GM18907 (cell line): Measurements from ENCODE around the gene MYO1G.
"Not testable (repeated sequence)": the region's sequence is repeated elsewhere in the genome, so short reads cannot be mapped to it uniquely, and the experiment has no call there.

Experiments
- ATAC-seq: cut with Tn5 transposase; IDR thresholded peaks from one replicate; pipeline ENCODE4 v1.9.1; 2021; ENCODE audit warnings: mild to moderate bottlenecking, moderate library complexity; ENCODE audit not compliant: unreplicated experiment

Gene MYO1G

DNA sequence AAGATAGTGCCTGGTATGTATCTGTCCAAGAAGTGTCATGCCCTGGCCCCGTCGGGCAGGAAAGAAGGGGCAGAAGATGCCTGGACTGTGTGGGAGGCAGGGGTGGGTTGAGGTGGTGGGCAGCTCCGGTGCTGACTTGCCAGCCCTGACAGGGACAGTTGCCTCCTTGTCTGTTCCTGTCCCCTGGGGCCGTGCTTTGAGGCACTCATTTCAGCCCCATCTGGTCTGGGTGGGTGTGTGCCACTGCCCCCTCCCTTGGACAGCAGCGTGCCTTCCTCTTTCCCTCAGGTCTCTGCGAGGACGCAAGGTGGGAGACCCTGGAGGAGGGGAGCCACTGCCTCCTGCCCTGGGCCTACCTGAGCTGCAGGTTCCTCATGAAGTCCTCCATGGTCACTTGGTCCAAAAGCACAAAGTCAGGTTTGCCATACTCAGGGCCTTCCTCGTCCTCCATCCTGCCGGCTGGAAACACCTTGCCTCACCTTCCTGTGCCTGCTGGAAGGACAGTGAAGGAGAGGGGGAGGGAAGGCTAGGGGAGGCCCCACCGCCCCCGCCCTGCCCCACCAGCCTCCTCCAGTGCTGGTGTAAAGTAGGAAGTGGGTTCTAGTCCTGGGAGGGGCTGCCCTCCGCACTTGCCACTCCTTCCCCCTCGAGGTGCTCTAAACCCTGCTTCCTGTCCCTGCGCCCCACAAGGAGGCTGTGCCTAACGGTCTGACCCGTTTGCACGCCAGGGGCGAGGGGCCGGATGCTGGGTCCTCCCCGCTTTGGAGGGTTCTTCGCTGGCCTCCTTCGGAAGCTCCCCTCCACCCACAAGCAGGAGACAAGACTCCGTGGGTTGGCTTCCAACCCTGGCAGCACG is at the start of gene MYO1G:
Gene MYO1G, minus strand, starts transcription at position 505 of the 856 bp plus-strand sequence. Its CDS starts 54 bp downstream, at position 451.
- peak; percentile 63 for ATAC-seq

DNA sequence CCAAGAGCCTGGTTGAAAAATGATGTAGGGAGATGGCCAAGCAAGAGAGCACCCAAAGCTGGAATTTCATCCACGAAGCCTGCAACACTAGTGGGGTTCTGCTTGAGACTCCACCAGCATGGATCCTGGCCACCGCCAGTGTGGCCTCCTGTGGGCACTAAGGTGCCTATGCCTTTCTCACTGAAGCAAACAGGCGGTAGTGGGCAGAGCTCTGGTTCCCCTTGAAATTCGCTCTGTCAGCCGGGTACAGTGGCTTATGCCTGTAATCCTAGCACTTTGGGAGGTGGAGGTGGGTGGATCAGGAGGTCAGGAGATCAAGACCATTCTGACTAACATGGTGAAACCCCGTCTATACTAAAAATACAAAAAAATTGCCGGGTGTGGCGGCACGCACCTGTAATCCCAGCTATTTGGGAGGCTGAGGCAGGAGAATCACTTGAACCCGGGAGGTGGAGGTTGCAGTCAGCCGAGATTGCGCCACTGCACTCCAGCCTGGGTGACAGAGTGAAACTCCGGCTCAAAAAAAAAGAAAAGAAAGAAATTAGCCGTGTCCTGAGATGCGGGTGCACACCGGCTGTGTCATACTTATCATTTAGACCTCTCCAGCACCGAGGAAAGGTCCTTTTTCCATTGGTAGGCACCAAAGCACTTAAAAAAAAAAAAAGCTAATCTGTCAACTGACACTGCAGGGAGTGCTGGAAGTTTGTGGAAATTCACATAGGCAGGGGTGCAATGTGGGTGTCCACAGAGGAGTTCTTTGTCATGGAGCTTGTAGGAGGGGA is 49.5 kb upstream of the MYO1G start:
- no peak for ATAC-seq

DNA sequence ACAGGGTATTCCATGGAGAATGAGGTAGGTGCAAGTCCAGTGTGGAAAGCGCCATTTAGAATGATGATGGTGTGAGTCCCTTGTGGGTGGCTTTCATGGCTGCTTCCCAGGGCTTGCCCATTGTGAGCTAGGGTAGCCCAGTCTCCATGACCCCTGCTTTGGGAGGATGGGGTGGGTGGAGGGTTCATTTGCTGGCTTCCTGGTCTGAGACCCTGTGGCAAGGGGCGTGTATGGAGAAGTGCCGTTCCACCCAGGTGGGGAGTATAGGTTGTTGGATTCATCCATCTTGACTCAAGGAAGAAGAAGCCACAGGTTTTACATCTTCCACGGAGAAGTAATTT is 48.9 kb upstream of the MYO1G start:
- ATAC-seq = peak; percentile 9

DNA sequence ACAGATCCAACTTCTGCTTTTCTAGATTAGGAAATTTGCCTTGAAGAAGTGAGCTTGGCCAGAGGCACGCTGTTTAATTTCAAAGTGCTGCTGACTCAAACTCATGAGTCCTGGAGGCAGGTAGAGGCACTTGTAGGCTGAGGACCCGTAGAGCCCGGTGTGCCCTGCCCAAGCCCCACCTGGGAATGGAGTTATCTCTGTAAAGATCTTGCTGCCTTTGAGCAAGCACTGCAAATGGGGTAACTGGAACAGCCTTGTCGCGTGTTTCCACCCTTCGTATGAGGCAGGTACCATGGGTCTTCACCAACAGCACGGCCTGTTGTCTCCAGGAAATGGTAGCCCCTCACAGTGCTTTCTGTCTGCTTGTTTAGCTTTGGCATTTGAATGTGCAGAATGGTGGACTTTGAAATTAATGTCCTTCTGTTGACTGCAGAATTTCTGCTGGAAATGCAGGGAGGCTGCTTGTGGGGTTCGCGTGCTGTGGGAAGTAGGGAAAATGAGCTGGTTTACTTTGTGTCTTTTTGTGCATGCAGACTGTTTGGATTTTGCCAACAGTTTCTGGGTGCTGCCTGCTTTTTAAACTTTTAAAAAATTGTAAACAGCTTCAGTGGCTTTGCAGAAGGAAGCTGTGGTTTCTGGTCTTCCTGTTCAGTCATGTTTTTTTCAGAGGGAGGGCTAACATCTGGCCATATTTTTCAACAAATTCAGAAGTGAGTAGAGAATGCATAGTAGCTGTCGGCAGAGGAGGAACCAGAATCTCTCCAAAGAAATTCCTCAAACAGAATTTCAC is 48.4 kb upstream of the MYO1G start:
- ATAC-seq = peak; percentile 44

DNA sequence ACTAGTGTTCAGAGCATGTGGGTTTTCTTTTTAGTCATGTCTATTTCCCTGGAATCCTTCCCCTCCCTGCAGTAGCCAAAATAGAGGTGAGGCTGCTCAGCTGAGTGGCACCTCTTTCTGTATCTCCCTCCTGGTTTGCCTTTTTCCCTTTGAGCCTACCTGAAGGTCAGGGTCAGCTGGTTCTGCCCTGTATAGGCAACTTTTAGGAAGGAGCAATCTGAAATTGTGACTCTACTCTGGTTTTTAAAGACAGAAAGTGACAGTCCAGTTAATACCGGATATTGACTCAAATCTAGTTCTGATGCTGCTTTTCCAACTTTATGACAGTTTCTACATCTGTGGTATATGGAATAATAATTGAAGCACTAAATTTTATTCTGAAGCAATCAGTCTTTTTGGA is 47.2 kb upstream of the MYO1G start:
- ATAC-seq = no peak

DNA sequence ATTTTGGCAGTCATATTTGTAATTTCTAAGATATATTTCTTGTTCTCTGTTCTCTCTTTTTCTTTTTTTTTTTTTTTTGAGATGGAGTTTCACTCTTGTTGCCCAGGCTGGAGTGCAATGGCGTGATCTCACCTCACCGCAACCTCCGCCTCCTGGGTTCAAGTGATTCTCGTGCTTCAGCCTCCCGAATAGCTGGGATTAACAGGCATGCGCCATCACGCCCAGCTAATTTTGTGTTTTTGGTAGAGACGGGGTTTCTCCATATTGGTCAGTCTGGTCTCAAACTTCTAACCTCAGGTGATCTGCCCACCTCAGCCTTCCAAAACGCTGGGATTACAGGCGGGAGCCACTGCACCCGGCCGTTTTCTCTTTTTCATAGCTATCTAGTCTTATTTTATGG is 46.7 kb upstream of the MYO1G start:
- ATAC-seq = not testable (repeated sequence)

DNA sequence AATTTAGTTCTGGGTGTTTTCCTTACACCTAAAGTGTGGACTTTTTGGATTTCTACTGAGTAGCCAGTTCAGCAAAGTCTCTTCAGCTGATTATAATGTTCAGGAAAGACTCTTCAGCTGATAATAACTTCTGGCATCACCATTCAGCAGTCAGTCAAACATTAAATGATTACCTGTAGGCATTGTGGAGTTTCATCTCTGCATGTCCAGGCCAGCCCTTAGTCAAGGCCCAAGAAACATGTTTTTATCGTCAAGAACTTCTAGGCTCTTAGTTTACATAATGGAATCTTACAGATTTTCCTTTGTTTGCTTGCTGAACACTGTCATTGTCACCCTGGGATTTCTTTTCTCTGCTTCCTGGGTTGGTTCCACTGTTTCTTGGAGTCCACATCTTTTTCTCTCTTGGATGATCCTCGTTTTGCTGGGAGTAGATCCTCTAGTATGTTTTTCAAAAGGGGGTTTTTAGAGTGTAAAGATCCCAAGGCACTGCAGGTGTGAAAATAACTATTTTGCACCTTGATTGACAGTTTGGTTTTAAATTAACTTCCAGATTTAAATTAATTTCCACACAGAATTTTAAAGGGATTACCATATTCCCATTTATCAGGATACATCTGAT is 45.4 kb upstream of the MYO1G start:
- no peak for ATAC-seq

DNA sequence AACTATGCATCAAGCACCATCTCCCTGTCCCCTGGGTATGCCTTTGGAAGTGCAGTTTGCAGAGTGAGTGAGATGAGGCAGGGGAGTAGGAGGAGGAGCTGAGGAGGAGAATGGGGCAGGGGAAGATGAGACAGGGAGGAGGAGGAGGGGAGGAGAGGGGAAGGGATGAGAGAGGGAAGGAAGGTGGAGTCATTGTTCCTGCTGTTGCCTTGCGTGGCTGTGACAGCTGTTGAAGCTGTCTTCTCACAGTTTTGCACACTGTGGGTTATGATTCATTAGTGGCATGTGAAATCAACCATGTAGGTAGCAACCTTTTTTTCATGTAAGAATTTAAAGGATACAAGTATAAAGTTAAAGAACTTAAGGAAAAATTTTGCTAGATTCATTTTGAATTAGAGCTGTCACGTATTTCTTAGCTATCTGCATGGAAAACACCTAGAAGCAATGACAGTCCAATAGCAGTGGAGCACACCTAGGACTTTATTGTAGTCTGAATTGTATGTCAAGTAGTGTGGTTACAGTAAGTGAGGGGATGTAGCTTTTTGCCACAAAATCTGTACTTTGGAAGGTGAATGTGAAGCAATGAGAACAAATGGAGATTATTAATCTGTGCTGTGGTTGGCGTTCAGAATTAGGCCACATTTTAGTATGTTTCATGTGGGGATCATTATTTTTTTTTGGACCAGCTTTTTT is 42.9 kb upstream of the MYO1G start:
- ATAC-seq = peak; percentile 66

DNA sequence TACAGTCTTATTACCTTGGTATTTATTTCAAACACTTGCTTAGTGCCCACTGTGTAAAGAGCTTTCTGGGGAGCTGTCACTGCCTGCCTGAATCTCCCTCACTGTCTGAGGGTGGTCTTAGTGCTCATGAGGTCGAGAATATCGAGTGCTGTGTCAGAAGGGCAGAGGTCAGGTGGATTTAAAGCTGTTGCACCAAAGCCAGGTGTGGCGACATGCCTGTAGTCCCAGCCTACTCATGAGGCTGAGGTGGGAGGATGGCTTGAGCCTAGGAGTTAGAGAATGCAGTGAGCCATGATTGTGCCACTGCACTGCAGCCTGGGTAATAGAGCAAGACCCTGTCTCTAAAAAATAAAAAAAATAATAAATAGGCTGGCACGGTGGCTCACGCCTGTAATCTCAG is 42.1 kb upstream of the MYO1G start:
- no peak for ATAC-seq

DNA sequence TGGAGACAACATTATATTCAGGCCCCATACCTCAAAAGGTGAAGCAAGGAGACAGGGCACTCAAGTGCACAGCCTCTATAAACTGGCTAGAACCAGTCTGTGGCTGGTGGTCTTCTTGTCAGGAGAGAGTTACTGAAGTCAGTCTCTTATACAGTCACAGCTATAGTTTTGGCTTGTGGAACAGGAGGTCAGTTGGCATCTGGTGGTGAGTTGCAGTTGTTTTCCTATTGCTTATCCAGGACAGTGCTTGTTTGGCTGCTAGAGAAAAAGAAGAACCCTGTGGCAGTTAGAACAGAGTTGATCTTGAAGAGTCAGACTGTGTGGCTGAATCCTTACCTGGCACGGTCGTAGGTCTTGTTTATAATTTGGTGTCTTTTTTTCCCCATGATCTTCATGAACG is 38.4 kb upstream of the MYO1G start:
- no peak for ATAC-seq

DNA sequence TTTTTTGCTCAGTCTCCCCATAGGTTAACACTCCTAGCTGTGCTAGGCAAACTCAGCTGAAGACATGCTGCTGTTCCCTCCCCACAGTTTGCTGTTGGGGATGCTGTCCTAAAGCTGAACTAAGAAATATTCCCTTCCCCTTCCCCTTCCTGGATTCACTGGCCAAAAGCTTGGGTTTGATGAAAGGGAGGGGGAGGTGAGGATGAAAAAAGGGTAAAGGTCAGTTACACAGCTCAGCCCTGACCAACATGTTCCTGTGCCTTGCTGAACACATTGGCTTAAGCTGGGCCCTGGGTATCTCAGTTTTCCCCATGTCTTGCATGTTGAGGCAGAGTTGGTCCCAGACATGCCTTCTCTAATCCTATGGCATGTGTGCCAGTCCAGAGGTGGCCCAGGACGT is 36.5 kb upstream of the MYO1G start:
- no peak for ATAC-seq

DNA sequence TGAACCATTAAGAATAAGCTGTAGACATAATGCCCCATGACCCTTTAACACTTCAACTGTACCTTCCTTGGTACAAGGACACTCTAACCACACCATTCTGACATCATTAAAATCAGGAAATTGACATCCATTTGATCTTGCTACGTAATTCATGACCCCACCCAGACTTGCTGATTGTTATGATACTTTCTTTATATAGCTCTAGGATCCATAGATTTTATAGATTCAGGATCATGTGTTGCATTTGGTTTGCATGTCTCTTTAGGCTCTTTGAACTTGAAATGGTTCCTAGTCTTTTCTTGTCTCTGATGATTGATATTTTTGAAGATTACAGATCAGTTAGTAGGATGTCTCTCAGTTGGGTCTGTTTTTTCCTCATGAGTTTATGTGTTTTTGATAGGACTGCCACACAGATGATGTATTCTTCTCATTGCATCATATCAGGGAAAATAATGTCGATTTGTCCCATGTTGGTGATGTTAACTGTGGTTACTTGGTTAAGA is 34.7 kb upstream of the MYO1G start:
- ATAC-seq = no peak

DNA sequence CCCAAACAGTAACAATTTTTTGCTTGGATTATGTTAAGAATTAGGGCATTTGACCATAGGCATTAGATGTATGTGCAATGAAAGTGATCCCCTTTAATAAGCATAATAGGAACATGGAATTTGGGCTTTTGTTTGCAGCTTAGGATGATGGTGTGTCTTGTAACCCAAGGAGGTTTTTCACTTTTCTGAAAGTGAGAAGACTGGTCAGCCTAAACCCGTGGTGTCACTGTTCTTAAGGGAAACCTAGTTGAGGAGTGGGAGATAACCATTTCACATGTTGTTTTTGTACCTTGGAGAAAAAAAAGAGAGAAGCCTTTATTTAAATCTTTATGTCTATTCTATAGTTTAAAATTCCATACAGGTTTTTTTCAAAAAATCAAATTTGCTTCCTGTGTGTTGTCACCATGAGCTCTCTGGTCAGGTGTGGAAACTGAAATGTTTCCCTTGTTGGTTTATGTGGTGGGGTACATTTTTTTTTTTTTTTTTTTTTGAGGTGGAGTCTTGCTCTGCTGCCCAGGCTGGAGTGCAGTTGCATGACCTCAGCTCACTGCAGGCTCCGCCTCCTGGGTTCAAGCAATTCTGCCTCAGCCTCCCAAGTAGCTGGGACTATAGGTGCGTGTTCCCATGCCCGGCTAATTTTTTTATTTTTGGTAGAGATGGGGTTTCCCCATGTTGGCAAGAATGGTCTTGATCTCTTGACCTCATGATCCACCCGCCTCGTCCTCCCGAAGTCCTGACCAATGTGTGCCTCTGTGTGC is 28.9 kb upstream of the MYO1G start:
- peak; percentile 58 for ATAC-seq

DNA sequence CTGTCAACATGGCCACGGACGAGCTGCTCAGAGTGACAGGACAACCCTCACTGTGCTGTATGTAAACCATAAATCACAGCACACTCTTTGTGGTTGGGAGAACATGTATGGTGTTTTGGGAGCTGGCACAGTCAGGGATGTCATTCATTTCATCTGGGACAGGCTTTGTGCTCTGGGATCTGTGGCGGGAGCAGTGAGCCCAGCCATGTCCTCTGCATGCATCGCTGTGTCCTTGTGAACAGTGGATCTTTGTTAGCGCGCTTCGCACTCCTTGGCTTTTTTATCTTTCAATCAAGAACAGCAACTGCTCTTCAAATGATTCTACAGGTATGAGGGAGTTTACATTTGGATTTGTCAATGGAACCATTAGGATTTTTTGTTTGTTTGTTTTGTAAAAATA is 28.3 kb upstream of the MYO1G start:
- no peak for ATAC-seq

DNA sequence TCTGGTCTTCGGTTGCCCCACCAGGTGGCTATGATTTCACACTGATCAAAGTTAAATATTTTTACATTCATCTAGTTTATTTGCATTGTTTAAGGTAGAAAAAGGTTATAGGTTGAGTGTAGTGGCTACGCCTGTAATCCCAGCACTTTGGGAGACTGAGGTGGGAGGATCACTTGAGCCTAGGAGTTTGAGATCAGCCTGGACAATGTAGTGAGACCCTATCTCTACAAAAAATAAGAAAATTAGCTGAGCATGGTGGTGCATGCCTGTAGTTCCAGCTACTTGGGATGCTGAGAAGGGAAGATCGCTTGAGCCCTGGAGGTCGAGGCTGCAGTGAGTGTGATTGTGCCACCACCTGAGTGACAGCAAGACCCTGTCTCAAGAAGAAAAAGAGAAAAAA is 25.0 kb upstream of the MYO1G start:
- no peak for ATAC-seq

DNA sequence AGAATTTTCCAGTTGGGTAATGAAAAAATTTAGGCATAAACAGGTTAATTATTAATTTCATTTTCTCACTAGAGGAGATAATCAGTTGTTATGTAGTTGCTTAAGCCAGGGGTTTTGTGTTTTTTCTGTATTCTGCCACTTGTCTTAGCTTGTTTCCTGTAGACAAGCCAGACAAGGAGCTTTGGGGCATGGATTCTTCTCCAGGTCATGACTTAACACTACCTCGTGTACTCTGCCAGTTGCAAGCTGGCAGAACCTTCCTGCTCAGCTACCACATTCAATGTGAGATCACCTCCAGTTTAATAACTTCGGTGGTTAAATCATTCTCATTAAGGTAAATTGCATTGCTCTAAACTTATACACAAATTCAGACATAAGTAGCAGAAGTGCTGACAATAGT is 23.0 kb upstream of the MYO1G start:
- ATAC-seq = no peak

DNA sequence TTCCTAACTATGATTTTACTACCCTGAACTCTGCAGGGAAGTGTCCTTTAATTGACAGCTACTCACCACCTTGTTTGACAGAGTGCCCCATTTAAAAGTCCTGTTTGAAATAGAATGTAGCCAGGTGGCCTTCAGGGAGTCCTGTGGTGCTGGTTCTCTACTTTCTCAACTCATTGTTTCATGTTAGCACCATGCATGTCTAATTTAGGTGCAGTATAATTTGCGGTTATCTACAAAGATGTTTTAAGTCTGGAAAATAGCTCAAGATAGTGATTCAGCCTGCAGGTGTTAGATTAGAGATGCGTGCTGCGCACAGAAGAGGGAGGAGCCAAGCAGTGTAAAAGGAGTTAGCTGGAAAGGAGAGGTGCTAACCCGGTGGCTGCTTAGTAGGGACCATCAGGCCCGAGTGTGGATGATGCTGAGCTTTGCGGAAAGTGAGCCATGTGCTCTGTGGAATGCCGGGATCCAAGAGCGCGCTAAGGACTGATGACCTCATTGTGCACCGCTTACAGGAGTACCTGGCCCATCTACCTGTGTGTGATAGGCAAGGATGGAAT is 22.4 kb upstream of the MYO1G start:
- ATAC-seq = peak; percentile 23

DNA sequence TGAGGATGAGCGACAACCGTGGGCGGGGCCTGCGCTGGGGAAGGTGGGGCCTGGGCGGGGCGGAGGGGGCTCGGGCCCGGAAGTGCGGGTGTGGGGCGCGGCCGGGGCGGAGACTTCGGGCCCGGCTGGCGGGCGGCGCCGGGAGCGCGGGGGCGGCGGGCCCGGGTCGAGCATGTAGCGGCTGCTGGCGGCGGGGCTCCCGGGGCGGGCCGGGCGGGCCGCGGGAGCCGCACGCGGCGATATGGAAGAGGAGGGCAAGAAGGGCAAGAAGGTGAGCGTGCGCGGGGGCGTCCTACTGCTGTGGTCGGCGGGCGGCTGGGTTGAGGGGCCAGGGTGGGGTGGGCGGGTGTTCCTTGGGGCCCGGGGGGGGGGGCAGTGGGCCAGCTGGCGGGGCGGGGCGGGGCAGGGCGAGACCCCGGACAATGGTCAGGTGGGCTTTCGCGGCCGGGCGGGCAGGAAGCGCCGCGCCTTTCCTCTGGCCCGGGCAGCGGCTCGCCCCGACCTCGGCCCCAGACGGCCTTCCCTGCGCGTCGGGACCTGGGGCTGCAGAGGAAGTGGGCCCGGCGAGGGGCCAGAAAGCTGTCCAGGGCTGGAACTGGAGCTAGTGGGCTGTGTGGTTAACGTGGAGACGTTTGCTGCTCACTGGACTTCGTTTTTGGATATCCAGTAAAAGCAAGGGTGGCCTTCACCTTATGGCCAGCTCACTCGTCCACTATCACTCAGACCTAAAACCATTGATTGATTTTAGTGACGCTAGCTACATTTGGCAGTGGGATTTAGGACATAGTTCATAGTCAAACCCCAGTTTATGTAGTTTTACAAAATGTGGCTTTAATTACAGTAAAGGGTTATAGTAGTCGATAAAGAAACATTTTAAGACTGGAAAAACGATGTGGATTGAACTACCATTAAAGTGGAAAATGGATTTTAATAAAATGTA is 21.5 kb upstream of the MYO1G start, which contains the start of gene CCM2:
Gene CCM2, plus strand, starts transcription at position 109 of the 940 bp plus-strand sequence. Its CDS starts 133 bp downstream, at position 242.
- no peak for ATAC-seq
